Erythroblast (primary cell): ENCODE results near the gene HOXD8.

Experiments used
- GATA1 ChIP-seq: IDR thresholded peaks from 2 replicates; pipeline ENCODE4 v1.6.1; 2011; ENCODE audit warnings: low read depth, mild to moderate bottlenecking, control low read depth, low read length, moderate library complexity
- POLR2A ChIP-seq: IDR thresholded peaks from 2 replicates; pipeline ENCODE4 v1.6.1; 2011; ENCODE audit warnings: mild to moderate bottlenecking, low read length

GRCh38 chr2:176102309-176102866 is 27.1 kb upstream of the HOXD8 start:
- TF ChIP-seq POLR2A = no peak
- no peak for TF ChIP-seq GATA1
